ENCODE results near the gene AHR. TPM values are rescaled to one million over a fixed set of nuclear protein-coding genes. Genes with fewer than 3 reads are reported as not detected.
A peak's percentile ranks its signal among the peaks of the same experiment; 100 is the strongest.

Gene AHR
- total and polyA plus RNA-seq, 4 experiments from 2014 or later: 5.3 to 38.8 (median 27.3) TPM

- peak overlapping the region in 1 of 8 donors; percentile 40 for H3K4me3 Mint-ChIP-seq
Measured at GRCh38 chr7:17307969-17308648, 9.7 kb downstream of the AHR start.

GRCh38 chr7:17311194-17311593, 12.7 kb downstream of the AHR start:
- Mint-ChIP-seq H3K36me3 (peaks cover 9 to 36% of the 10 kb centered on the region in 2 donors), H3K27me3 (no peaks in the 10 kb centered on the region), H3K4me1 (peaks cover 13 to 24% (median 14%) of the 10 kb centered on the region in 4 donors), H3K4me3 (no peak overlapping the region), H3K27ac (peak overlapping the region in 1 of 7 donors; percentile 3), H3K9me3 (no peaks in the 10 kb centered on the region)
- Histone ChIP-seq H3K27ac (ENCODE audit: low read depth, low read length) (no peak overlapping the region), H3K36me3 (ENCODE audit: insufficient read depth, low read length) (peaks cover 5% of the 10 kb centered on the region), H3K4me3 (ENCODE audit: low read length in 2 of 2) (no peak overlapping the region), H3K4me1 (ENCODE audit: insufficient read depth, low read length) (peaks cover 34% of the 10 kb centered on the region), H3K9me3 (ENCODE audit: control insufficient read depth in 1 of 2, low read length in 2 of 2) (no peaks in the 10 kb centered on the region), H3K27me3 (ENCODE audit: insufficient read depth, low read length) (no peaks in the 10 kb centered on the region)
- intact Hi-C loops (cut with micrococcal nuclease): no loop called here
- DNase-seq: no peak
- ChIA-PET CTCF (ENCODE audit: partially characterized antibody) (no interaction called here), POLR2A (ENCODE audit: partially characterized antibody) (interaction anchor here (1.0 kb wide), 1 partner anchor 13 kb away, joined by 4 read pairs; no protein-coding TSS in a partner anchor)

More at GRCh38 chr7:17307969-17308648, 9.7 kb downstream of the AHR start:
- DNase-seq: peak in 1 of 5 donors; percentile 25
- H3K36me3 ChIP-seq (ENCODE audit: insufficient read depth, low read length): peaks cover 5% of the 10 kb centered on the region
- no peaks in the 10 kb centered on the region for H3K27me3 Mint-ChIP-seq
- H3K27ac ChIP-seq (ENCODE audit: low read depth, low read length): no peak overlapping the region
- CTCF ChIA-PET (ENCODE audit: partially characterized antibody): interaction anchor here (0.8 to 2.5 kb wide), 7 partner anchors 10 to 327 kb away, joined by 3 to 11 read pairs (median 3); partner anchors contain the start of gene AHR
- no peaks in the 10 kb centered on the region for H3K9me3 ChIP-seq (ENCODE audit: control insufficient read depth in 1 of 2, low read length in 2 of 2)
- no peaks in the 10 kb centered on the region for H3K9me3 Mint-ChIP-seq
- intact Hi-C loops (cut with micrococcal nuclease): no loop called here
- H3K27ac Mint-ChIP-seq: peak overlapping the region in 1 of 7 donors; percentile 5
- H3K27me3 ChIP-seq (ENCODE audit: insufficient read depth, low read length): no peaks in the 10 kb centered on the region
- H3K4me1 ChIP-seq (ENCODE audit: insufficient read depth, low read length): peaks cover 65% of the 10 kb centered on the region
- peaks cover 7 to 30% (median 19%) of the 10 kb centered on the region in 4 donors for H3K4me1 Mint-ChIP-seq
- peaks cover 4 to 27% of the 10 kb centered on the region in 2 donors for H3K36me3 Mint-ChIP-seq
- H3K4me3 ChIP-seq (ENCODE audit: low read length in 2 of 2): no peak overlapping the region
- POLR2A ChIA-PET (ENCODE audit: partially characterized antibody): interaction anchor here (0.6 to 4.0 kb wide), 2 partner anchors 10 to 853 kb away, joined by 3 to 24 read pairs; partner anchors contain the start of gene AHR

GRCh38 chr7:17311952-17312351, 13.5 kb downstream of the AHR start:
- ChIA-PET POLR2A (ENCODE audit: partially characterized antibody) (interaction anchor here (1.0 kb wide), 1 partner anchor 9 kb away, joined by 3 read pairs; no protein-coding TSS in a partner anchor), CTCF (ENCODE audit: partially characterized antibody) (no interaction called here)
- no peak overlapping the region for H3K4me3 Mint-ChIP-seq
- no peak overlapping the region for H3K27ac Mint-ChIP-seq
- H3K36me3 Mint-ChIP-seq: peaks cover 12 to 42% of the 10 kb centered on the region in 2 donors
- Histone ChIP-seq H3K27ac (ENCODE audit: low read depth, low read length) (no peak overlapping the region), H3K4me1 (ENCODE audit: insufficient read depth, low read length) (peaks cover 27% of the 10 kb centered on the region), H3K27me3 (ENCODE audit: insufficient read depth, low read length) (no peaks in the 10 kb centered on the region), H3K9me3 (ENCODE audit: control insufficient read depth in 1 of 2, low read length in 2 of 2) (no peaks in the 10 kb centered on the region), H3K4me3 (ENCODE audit: low read length in 2 of 2) (no peak overlapping the region), H3K36me3 (ENCODE audit: insufficient read depth, low read length) (peaks cover 7% of the 10 kb centered on the region)
- H3K27me3 Mint-ChIP-seq: no peaks in the 10 kb centered on the region
- DNase-seq: no peak
- no peaks in the 10 kb centered on the region for H3K9me3 Mint-ChIP-seq
- peaks cover 14 to 31% (median 17%) of the 10 kb centered on the region in 4 donors for H3K4me1 Mint-ChIP-seq
- intact Hi-C loops (cut with micrococcal nuclease): no loop called here

GRCh38 chr7:17312641-17313040, 14.2 kb downstream of the AHR start:
- POLR2A ChIA-PET (ENCODE audit: partially characterized antibody): interaction anchor here (0.8 to 1.0 kb wide), 2 partner anchors 9 to 10 kb away, joined by 3 read pairs; no protein-coding TSS in a partner anchor
- H3K4me3 ChIP-seq (ENCODE audit: low read length in 2 of 2): no peak overlapping the region
- intact Hi-C loops (cut with micrococcal nuclease): no loop called here
- H3K36me3 Mint-ChIP-seq: peaks cover 12 to 44% of the 10 kb centered on the region in 2 donors
- peaks cover 14 to 35% (median 19%) of the 10 kb centered on the region in 4 donors for H3K4me1 Mint-ChIP-seq
- no peak overlapping the region for H3K27ac ChIP-seq (ENCODE audit: low read depth, low read length)
- H3K36me3 ChIP-seq (ENCODE audit: insufficient read depth, low read length): peaks cover 7% of the 10 kb centered on the region
- peaks cover 20% of the 10 kb centered on the region for H3K4me1 ChIP-seq (ENCODE audit: insufficient read depth, low read length)
- no peaks in the 10 kb centered on the region for H3K27me3 Mint-ChIP-seq
- H3K9me3 ChIP-seq (ENCODE audit: control insufficient read depth in 1 of 2, low read length in 2 of 2): no peaks in the 10 kb centered on the region
- H3K27ac Mint-ChIP-seq: no peak overlapping the region
- no peak overlapping the region for H3K4me3 Mint-ChIP-seq
- no peaks in the 10 kb centered on the region for H3K9me3 Mint-ChIP-seq
- H3K27me3 ChIP-seq (ENCODE audit: insufficient read depth, low read length): no peaks in the 10 kb centered on the region
- DNase-seq: no peak
- CTCF ChIA-PET (ENCODE audit: partially characterized antibody): no interaction called here

GRCh38 chr7:17313194-17313593, 14.7 kb downstream of the AHR start:
- Mint-ChIP-seq H3K27me3 (no peaks in the 10 kb centered on the region), H3K4me3 (no peak overlapping the region), H3K27ac (peak overlapping the region in 1 of 7 donors; percentile 7), H3K9me3 (no peaks in the 10 kb centered on the region), H3K36me3 (peaks cover 12 to 45% of the 10 kb centered on the region in 2 donors), H3K4me1 (peaks cover 18 to 41% (median 23%) of the 10 kb centered on the region in 4 donors)
- Histone ChIP-seq H3K4me1 (ENCODE audit: insufficient read depth, low read length) (peaks cover 14% of the 10 kb centered on the region), H3K27me3 (ENCODE audit: insufficient read depth, low read length) (no peaks in the 10 kb centered on the region), H3K9me3 (ENCODE audit: control insufficient read depth in 1 of 2, low read length in 2 of 2) (no peaks in the 10 kb centered on the region), H3K36me3 (ENCODE audit: insufficient read depth, low read length) (peaks cover 7% of the 10 kb centered on the region), H3K27ac (ENCODE audit: low read depth, low read length) (no peak overlapping the region), H3K4me3 (ENCODE audit: low read length in 2 of 2) (no peak overlapping the region)
- CTCF ChIA-PET (ENCODE audit: partially characterized antibody): no interaction called here
- POLR2A ChIA-PET (ENCODE audit: partially characterized antibody): interaction anchor here (0.8 to 1.5 kb wide), 3 partner anchors 9 to 15 kb away, joined by 3 to 4 read pairs (median 3); partner anchors contain the start of gene AHR
- DNase-seq: no peak
- intact Hi-C loops (cut with micrococcal nuclease): no loop called here

- intact Hi-C loops (cut with micrococcal nuclease): no loop called here
- CTCF ChIA-PET (ENCODE audit: partially characterized antibody): no interaction called here
- Histone ChIP-seq H3K27ac (ENCODE audit: low read depth, low read length) (no peak overlapping the region), H3K9me3 (ENCODE audit: control insufficient read depth in 1 of 2, low read length in 2 of 2) (no peaks in the 10 kb centered on the region), H3K36me3 (ENCODE audit: insufficient read depth, low read length) (peaks cover 6% of the 10 kb centered on the region), H3K4me1 (ENCODE audit: insufficient read depth, low read length) (peaks cover 9% of the 10 kb centered on the region), H3K27me3 (ENCODE audit: insufficient read depth, low read length) (no peaks in the 10 kb centered on the region), H3K4me3 (ENCODE audit: low read length in 2 of 2) (no peak overlapping the region)
- Mint-ChIP-seq H3K4me3 (peak overlapping the region in 2 of 8 donors; percentile 4 to 30), H3K36me3 (peaks cover 16 to 53% of the 10 kb centered on the region in 2 donors), H3K4me1 (peaks cover 24 to 65% (median 38%) of the 10 kb centered on the region in 4 donors), H3K9me3 (no peaks in the 10 kb centered on the region), H3K27me3 (no peaks in the 10 kb centered on the region), H3K27ac (peak overlapping the region in 4 of 7 donors; percentile 22 to 52 (median 24))
- no peak for DNase-seq
- POLR2A ChIA-PET (ENCODE audit: partially characterized antibody): no interaction called here
Measured at GRCh38 chr7:17315974-17316373, 17.5 kb downstream of the AHR start.

- no peak overlapping the region for H3K27ac Mint-ChIP-seq
- no peak overlapping the region for H3K4me3 ChIP-seq (ENCODE audit: low read length in 2 of 2)
- no peaks in the 10 kb centered on the region for H3K9me3 Mint-ChIP-seq
- POLR2A ChIA-PET (ENCODE audit: partially characterized antibody): no interaction called here
- H3K4me1 Mint-ChIP-seq: peaks cover 24 to 59% (median 38%) of the 10 kb centered on the region in 4 donors
- H3K36me3 ChIP-seq (ENCODE audit: insufficient read depth, low read length): peaks cover 8% of the 10 kb centered on the region
- H3K27ac ChIP-seq (ENCODE audit: low read depth, low read length): no peak overlapping the region
- no peaks in the 10 kb centered on the region for H3K27me3 Mint-ChIP-seq
- H3K27me3 ChIP-seq (ENCODE audit: insufficient read depth, low read length): no peaks in the 10 kb centered on the region
- no peak overlapping the region for H3K4me3 Mint-ChIP-seq
- no peak for DNase-seq
- H3K9me3 ChIP-seq (ENCODE audit: control insufficient read depth in 1 of 2, low read length in 2 of 2): no peaks in the 10 kb centered on the region
- CTCF ChIA-PET (ENCODE audit: partially characterized antibody): no interaction called here
- peaks cover 9% of the 10 kb centered on the region for H3K4me1 ChIP-seq (ENCODE audit: insufficient read depth, low read length)
- H3K36me3 Mint-ChIP-seq: peaks cover 12 to 50% of the 10 kb centered on the region in 2 donors
- intact Hi-C loops (cut with micrococcal nuclease): no loop called here
Measured at GRCh38 chr7:17318146-17318545, 19.7 kb downstream of the AHR start.

Data from CD4-positive, alpha-beta memory T cell (primary cell).